GM12892 (cell line): ENCODE data around the gene DGCR2.

Experiments
- POLR2A ChIP-seq: IDR thresholded peaks from 2 replicates; pipeline ENCODE4 v1.6.1; 2011; ENCODE audit warnings: low read depth, low read length, control low read depth
- POLR2AphosphoS5 ChIP-seq: IDR thresholded peaks from 2 replicates; pipeline ENCODE4 v1.6.1; 2011; ENCODE audit warnings: low read depth, low read length, control low read depth
- TAF1 ChIP-seq: IDR thresholded peaks from 2 replicates; pipeline ENCODE4 v1.6.1; 2011; ENCODE audit warnings: low read depth, mild to moderate bottlenecking, control low read depth, low read length, borderline replicate concordance

GRCh38 chr22:19070397-19071169, 51.6 kb downstream of the DGCR2 start:
- TF ChIP-seq POLR2A (no peak), TAF1 (no peak), POLR2AphosphoS5 (no peak)
